GM19025 (cell line): ENCODE measurements around the gene CFAP57.

Source experiments
- ATAC-seq: cut with Tn5 transposase; IDR thresholded peaks from one replicate; pipeline ENCODE4 v1.9.1; 2021; ENCODE audit warnings: mild to moderate bottlenecking, low read depth, moderate library complexity; ENCODE audit not compliant: unreplicated experiment

CFAP57 gene

DNA sequence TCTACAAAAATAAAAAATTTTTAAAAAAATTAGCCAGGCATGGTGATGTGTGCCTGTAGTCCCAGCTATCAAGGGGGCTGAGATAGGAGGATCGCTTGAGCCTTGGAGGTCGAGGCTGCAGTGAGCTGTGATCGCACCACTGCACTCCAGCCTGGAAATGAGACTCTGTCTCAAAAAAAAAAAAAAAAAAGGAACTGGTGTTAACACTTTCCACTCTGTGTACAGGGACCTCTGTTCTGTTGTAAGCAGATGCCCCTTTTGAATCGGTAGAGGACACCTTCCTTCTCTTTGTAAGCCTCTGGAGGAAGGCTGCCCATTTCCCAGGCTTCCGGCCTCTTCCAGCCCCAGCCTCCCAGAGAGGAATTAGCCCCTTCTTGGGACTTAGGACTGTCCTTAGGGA, 120.5 kb downstream of the CFAP57 start:
- ATAC-seq: no peak

DNA sequence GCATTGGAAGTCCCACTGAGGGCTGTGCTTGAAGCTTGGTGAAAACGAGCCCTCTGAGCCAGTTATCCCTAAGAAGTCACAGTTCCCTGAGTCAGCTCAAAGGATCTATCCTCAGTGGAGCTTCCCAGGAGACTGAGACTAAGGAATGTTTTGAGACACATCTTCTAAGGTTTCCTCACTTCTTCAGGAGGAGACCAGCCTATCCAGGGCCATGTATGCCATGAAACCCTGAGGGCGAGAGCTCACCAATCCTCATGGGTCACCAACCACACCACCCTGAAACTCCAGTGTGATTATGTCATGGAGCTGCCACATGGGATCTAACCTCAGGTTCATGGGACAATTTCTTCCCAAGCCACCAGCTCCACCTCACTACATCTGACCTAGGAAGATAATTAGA, 121.0 kb downstream of the CFAP57 start:
- no peak for ATAC-seq

DNA sequence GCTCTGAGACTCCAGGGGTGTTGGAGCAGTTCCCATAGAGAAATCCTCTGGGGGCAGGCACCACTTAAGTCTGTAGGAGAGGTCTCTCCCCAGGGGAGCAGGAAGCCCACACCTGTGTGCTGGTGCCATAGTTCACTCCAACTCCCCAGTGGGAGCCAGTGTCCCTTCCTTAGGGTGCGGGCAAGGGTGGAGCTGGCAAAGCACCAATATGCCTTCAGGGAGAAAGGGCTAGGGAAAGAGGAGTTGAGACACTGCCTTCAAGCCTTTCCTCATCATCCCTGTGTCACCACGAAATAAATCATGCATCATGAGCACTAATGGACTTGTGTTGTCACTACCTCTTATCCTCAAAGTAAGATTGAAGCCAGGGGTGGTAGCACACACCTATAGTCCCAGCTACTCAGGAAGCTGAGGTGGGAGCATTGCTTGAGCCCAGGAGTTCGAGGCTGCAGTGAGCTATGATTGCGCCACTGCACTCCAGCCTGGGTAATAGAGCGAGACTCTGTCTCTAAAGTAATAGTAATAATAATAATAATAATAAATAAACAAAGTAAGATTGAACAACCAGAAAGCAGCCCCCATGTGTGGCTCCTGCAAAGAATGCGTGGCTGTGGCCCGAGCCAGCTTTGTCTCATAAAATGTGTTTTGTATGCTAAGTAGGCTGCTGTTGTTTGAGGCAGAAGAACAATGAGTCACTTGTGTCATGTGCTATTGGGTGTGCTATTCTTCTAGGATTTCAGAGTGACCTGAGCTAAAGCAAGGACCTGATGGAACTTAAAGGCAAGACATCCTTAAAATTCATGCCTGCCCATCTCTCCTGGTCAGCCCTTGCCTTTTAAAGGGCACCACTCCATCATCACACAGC, 122.0 kb downstream of the CFAP57 start:
- no peak for ATAC-seq

DNA sequence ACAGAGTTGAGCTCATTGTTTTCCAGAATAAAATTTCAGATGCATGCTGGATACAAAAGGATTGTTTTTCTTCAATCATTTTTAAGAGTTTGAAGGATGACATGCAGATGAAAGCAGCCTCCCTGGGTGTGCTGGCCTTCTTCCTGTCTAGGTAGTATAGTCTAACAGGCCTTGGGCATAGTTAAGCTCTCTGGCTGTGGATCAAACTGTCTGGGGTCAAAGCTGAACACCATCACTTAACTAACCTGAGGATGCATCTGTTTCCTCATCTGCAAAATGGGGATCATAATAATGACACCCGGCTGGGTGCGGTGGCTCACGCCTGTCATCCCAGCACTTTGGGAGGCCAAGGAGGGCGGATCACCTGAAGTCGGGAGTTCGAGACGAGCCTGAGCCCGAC, 122.6 kb downstream of the CFAP57 start:
- no peak for ATAC-seq

DNA sequence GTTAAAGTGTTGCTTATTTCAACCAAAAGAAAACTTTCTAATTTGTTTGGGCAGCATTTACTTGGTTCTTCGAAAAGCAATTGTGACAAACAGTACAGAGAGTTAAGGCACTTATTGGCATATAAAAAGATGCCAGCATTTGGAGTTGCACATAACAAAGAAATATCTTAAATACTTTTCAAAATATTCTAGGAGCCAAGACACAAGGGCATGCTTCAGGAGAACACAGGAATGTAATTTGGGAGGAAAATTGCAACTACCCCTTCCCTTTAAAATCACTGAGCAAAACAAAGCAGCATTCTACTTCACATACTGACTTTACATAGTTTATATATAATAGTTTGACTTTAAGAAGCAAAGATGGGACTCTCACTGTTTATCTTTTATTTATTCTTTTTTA, 124.1 kb downstream of the CFAP57 start:
- ATAC-seq: no peak

DNA sequence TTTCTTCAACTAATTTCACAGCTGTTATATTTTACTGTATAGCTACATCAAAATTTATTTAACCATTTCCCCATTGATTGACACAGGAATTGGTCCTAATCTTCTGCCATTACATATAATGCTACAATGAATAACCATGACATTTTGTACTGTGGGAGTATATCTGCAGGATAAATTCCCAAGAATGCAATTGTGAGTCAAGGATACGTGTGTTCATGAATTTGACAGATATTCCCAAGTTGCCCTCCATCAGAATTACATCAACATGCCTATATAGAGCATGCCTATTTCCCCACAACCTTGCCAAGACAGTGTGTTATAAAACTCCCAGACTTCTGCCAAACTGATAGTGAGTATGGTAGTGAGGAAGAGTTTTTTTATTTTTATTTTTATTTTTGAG, 125.9 kb downstream of the CFAP57 start:
- no peak for ATAC-seq

DNA sequence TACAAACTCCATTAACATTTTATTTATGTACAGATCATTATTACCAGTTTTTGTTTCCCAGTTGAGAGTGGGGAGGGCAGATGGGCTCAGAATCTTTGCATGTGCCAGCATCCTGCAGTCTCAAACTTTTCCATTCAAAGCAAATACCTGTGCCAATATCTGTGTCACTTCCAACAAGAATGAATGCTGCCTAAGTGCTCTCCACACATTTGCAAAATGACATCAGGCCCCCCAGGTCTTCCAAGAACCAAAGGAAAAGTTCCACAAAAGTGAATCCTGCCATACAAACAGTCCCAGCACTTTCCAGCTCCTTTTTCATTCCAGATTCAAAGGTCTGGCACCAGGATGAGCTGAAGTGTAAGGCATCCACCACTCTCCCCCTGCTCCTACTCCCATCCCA, 127.0 kb downstream of the CFAP57 start:
- ATAC-seq: no peak

DNA sequence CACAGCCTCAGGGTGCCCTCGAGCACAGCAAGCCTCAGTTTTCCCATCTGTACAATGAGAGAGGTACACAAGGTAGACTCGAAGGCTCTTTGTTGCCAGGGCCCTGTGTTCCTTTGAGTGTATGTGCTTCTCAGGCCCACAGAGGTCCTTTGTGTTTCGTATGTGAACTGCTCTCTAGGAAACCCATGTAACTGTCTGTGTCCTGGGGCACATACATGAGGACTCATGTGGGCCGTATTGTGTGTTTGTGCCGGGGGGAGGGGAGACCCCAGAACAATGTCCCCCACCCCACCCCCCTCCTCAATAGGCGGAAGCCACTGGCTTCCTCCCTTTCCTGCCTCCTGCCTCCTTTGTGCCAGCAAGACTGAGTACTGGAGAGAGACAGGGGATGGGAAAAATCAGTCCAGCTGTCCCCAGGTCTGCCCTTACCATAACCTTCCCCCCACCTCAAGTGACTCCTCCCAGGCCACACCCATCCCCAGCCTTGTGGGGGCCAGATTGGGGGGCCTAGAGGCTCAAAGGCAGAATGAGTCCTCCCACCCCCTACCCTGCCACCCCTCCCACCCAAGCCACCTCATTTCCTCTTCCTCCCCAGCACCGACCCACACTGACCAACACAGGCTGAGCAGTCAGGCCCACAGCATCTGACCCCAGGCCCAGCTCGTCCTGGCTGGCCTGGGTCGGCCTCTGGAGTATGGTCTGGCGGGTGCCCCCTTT, 128.4 kb downstream of the CFAP57 start, which contains the start of gene TIE1:
TIE1 (plus strand) TSS at position 605 of the 717 bp plus-strand sequence; CDS start at position 695, 90 bp downstream.
- no peak for ATAC-seq

DNA sequence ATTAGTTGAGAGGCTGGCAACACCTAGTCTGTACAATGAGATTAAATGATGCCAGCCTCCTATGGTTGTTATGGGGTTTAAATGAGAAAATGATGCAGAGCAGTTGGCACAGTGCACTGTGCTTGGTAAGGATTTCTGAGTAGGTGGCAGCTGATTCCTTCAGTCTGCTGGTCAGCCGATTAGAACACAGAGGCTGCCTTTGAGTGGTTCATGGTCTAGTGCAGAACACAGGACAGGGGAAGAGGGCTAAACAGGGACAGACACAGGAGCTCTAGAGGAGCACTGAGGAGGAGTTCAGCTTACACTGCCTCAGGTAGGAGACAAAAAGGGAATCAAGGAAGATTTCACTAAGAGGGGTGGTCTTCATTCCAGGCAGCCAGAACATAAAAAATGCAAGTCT, 130.1 kb downstream of the CFAP57 start:
- no peak for ATAC-seq

DNA sequence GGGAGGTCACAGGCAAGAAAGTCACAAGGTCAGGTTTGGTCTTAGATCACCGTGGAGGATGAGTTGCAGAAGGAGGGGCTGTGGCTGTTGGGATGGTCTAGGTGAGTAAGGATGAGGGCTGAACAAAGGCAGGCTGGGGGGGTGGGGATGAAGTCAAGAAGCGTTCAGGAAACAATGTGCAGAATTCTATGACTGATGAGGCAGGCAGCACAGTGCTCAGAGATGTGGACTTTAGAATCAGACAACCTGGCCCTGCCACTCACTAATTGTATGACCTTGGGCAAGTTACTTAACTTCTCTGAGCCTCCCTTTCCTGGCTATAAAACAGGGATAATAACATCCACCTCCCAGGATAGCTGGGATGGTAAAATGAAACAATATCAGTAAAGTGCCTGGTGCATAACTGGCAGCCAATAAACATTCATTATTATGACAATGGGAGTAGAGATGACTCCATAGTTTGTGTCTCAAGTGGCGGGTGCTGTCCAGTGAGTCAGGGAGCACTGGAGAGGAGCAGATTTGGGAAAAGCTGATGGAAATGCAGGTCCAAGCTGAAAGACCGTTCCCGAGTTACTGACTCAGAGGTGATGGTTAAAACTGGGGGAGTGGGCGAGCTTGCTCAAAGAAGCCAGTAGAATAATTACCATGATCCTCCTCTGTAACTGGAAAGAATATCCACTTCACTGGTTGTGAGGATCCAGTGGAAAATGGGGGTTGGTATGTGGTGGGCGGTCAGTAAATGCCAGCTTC, 130.8 kb downstream of the CFAP57 start:
- no peak for ATAC-seq

DNA sequence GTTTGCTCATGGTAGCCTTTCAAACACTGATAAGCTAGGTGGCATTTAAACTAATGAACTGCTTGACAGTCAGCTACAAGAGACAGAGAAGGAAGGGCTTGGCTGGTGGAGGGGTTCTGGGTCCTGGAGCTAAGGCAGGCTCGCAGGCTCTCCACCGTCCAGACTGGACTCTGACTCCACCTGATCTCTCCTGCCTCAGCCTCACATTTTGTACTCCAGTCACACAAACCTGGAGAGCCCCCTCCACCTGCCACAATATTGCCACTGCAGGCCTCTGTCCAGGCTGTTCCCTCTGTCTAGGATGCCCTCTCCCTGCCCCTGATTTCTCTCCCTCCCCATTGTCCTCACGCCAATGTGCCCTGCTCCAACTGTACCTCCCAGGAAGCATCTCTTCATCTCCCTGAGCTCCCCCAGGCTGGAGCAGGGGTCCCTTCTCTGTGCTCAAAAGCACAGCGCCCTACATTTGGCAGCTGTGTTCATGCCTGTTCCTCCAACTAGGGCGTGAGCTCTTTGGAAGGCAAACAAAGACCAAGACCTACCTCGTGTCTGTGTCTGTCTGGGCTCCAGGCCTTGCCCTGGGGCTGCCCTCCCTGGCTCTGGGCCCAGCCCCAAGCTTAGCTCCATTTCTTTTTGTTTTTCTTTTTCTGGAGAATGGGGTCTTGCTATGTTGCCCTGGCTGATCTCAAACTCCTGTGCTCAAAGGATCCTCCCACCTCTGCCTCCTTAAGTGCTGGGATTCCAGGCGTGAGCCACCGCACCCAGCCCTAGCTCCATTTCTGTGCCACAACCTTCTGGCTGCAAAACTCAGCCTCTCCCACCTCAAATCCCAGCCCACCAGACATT, 131.6 kb downstream of the CFAP57 start:
- ATAC-seq: no peak
